ENCODE data around the gene PCDH9.

PCDH9 gene

GRCh38 chr13:67015976-67016600, 214.0 kb downstream of the PCDH9 start:
- no peak for DNase-seq

DNA sequence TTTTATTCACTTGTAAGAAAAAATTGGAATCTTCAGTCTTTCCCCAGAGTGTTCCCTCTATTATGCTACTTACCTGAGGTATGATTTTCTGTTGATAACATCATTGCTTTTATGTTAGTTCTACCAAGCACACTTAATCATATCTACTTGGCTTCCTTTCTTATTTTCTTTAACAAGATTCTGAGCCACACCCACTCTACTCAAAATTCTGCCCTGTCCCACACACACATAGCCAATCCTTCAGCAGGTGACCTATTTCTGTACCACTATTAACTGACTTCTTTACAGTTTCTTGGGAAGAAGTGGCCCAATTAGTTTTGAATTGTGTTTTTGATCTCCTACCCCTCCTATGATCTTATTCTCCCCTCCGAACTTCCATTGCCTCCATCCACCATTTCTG, 215.7 kb downstream of the PCDH9 start:
- no peak for DNase-seq

GRCh38 chr13:67013709-67014108, 216.4 kb downstream of the PCDH9 start:
- DNase-seq: no peak

- no peak for DNase-seq
Measured at GRCh38 chr13:67008075-67008668, 222.0 kb downstream of the PCDH9 start.

- DNase-seq: no peak
Measured at GRCh38 chr13:67004511-67004910, 225.6 kb downstream of the PCDH9 start.

GRCh38 chr13:67003743-67004142, 226.4 kb downstream of the PCDH9 start:
- no peak for DNase-seq

GRCh38 chr13:67001363-67001762, 228.8 kb downstream of the PCDH9 start:
- no peak for DNase-seq

- no peak for DNase-seq
Measured at GRCh38 chr13:66996503-66996902, 233.6 kb downstream of the PCDH9 start.

DNA sequence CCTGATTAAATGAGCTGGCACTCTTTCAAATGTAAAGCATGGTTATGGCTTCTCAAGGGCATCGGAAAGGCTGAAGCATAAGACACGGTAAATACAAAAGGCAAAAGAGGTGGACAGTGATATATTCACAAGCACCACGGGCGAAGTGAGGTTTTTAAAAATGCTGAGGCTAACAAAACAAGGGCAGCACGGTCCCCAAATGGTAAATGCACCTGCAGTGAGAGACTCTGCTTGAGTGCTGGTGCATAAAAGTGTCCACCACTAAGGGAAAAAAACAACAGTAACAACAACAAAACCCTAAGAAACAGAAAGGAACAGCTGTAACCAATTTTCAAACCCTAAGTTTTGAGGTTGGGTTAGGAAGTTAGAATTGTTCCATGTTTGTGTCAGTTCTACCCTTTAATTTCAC, 234.9 kb downstream of the PCDH9 start:
- DNase-seq: no peak

DNA sequence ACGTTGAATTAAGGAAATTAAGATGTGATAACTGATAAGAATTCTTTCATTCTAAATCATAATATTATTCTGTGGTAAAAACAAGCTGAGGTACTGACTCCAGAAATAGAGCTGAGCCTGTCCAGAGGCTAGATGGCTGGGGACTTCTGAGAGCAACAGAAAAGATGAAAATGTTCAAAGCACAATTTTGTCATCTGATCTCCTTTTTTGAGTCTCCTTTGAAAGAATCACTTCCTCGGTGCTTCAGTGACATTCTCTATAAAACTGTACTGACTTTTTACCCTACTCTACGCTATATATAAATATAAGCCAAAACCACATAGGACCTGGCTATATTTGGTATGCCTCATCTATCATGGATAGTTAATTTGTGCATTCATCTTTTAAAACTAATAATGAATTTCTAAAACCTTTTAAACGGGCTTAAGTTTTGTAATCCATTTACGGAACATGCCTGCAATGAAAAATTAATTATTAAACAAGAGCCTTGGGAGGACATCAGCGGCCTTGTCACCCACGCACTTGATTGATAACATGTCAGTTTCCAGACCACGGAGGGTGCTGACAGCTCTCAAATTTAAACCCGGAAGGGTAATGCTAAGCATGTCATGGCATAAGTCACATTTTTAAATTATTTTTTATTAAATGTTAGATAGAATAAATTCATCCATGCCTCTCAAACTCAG, 235.5 kb downstream of the PCDH9 start:
- no peak for DNase-seq

DNA sequence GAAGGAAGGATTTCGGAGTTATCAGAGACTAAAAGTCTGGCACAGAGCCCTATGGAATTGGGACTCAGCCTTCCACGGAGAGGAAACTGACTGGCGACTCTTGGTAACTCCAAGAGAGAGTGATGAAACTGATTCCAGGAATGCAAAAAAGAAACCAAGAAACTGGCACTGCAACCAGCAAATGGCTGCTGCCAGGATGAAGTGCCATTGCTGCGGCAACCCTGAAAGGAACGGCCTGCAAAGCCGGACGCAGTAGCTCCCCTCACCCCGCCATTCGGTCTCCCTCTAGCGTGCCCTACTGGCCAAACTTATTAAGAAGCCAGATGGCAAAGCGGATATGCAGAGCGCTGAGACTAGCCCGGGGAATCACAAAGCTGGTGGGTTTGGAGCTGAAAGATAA, 236.0 kb downstream of the PCDH9 start:
- DNase-seq: peak in 1 of 2 experiments; percentile 63

GRCh38 chr13:66992719-66993118, 237.4 kb downstream of the PCDH9 start:
- DNase-seq: no peak

DNA sequence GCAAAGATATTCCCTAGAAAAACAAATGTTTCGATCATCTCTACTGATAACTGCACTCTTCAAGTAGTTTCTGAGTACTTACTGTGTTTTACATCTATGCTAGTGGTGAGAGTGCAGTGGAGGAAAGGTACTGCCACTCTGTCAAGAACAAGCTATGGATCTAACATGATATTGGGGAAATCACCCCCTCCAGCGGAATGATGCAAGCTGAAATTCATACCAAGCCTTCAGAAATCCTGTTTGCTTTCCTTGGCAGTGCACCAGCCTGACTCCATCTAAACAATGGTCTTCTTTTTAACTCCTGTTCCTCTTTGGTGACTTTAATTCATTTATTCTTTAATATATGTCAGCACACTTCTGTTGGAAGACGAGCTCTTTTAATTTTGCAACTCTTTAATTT, 238.0 kb downstream of the PCDH9 start:
- DNase-seq: no peak

DNA sequence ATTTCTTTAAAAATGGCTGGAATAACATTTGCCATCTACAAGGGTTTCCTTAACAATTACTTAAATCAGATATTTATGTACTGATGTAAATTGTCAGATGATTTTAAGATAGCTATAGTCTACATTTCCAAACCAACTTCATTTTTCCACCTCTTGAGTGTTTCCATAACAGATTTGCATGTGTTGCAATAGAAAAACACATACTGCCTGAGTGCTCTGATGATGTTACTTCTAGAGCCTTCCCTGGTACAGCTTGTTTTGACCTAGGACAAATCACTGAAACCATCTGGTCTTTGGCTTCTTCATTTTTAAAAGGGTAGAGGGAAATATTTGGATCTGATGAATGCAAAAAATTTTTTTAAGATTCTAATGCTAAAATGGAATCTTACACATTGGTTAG, 245.9 kb downstream of the PCDH9 start:
- no peak for DNase-seq

- no peak for DNase-seq
Measured at GRCh38 chr13:66981912-66982311, 248.2 kb downstream of the PCDH9 start.

DNA sequence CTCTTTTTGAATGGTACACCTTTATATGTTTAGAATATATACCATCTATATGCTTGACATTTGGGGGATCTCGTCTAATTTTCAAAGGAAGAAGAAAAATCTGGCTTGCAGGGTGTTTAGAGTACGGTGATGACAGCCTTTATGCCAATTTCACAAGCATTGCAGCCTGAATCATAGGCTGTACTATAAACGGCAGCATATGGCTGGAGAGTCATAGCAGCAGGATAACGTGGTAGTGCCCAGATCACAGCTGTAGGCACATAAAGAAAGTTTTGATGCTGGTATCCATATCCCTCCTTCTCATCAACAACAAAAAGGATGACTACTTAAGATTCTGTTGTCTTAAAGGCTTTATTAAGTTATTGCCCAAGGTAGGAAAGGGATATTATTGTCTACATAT, 253.0 kb downstream of the PCDH9 start:
- DNase-seq: no peak

GRCh38 chr13:66974889-66975288, 255.2 kb downstream of the PCDH9 start:
- DNase-seq: no peak

GRCh38 chr13:66974174-66974573, 256.0 kb downstream of the PCDH9 start:
- no peak for DNase-seq

- no peak for DNase-seq
Measured at GRCh38 chr13:66972659-66973058, 257.5 kb downstream of the PCDH9 start.

- DNase-seq: no peak
Measured at GRCh38 chr13:66971004-66971403, 259.1 kb downstream of the PCDH9 start.

GRCh38 chr13:66969291-66969690, 260.8 kb downstream of the PCDH9 start:
- DNase-seq: no peak

DNA sequence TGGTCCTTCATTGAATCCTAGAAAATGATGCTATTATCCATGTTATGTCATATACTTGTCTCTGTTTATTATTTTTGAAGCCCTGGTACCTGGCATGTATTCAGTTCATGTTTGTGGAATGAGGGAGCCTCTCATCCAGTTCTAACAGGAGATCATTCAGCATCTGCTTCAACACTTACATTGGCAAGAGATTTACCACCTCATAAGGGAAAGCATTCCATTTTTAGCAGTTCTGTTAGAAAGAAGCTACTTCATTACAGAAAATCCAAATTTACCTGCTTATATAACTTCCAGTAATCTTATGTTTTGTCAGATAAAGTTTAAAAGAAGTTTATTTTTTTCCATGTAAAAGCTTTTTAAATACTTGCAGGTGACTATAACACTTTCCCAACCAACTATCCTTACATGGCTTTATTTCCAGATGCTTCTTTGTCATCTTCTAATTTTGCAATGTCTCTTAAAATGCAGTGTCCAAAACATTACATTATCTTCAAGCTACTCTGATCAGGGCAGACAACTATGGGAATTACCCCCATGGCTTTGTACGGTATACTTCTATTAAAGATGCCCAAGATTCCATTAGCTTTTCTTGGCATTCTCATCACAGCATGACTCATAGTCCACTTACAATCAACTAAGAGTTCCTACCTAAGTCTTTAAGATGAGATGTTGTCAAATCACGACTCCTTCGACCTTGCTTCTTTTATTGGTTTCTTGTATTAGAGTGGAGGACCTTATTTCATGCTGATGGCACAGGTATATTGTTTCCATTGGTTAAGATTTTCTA, 262.1 kb downstream of the PCDH9 start:
- DNase-seq: no peak

- no peak for DNase-seq
Measured at GRCh38 chr13:66965181-66965580, 265.0 kb downstream of the PCDH9 start.

- DNase-seq: no peak
Measured at GRCh38 chr13:66962953-66963352, 267.2 kb downstream of the PCDH9 start.

Data from cerebellar nuclear complex (tissue), 1 donor.